Measurements from ENCODE around the gene A2M.

- no peak for TF ChIP-seq TAF1 (IDR thresholded peaks at IDR 0.05; ENCODE audit: control insufficient read depth, extremely low read depth, insufficient read depth, low read length, severe bottlenecking)
- TF ChIP-seq JUND (IDR thresholded peaks at IDR 0.05; ENCODE audit: borderline replicate concordance, low read depth, low read length) = no peak
- TF ChIP-seq JUND (tag; IDR thresholded peaks at IDR 0.05; ENCODE audit: borderline replicate concordance, low read depth, low read length) = no peak
- TF ChIP-seq CTCF (IDR thresholded peaks at IDR 0.05 in 2 of 3, conservative IDR thresholded peaks at IDR 0.05 in 1 of 3; ENCODE audit: insufficient read depth in 2 of 3, low read depth in 1 of 3, low read length in 3 of 3) = no peak
- TF ChIP-seq RAD21 (CRISPR knock-in tag; conservative IDR thresholded peaks at IDR 0.05 in 1 of 2, IDR thresholded peaks at IDR 0.05 in 1 of 2) = no peak
- TF ChIP-seq CHD2 (IDR thresholded peaks at IDR 0.05; ENCODE audit: low read depth, low read length) = no peak
Measured at GRCh38 chr12:9073076-9073475, 42.6 kb downstream of the A2M start.

All from K562 (cell line).